Stomach (tissue), 9 donors: ENCODE results near the gene SVOP. TPM values are rescaled to one million over a fixed set of nuclear protein-coding genes. Genes with fewer than 3 reads are reported as not detected.

Experiments used
- DNase-seq, 2 donors: peaks; one replicate each; pipeline versions ENCODE4 v3.0.0 to v3.0.0-alpha.2; 2013 to 2019
- H3K27ac ChIP-seq, 5 donors: fragments of 200-600 bp in 4 of 5; sonication (generic) in 4 of 5; one replicate each; pipeline ENCODE4 v1.5.1; 2013 to 2019; ENCODE audit warnings: mild to moderate bottlenecking in 1 of 5, moderate library complexity in 1 of 5
- H3K27me3 ChIP-seq, 3 donors: fragments of 200-600 bp; sonication (generic); one replicate each; pipeline ENCODE4 v1.5.1; 2017 to 2019; ENCODE audit warnings: mixed run types in 1 of 3
- H3K36me3 ChIP-seq, 4 donors: fragments of 200-600 bp; sonication (generic); 1 replicate in 3 of 4; 2 replicates in 1 of 4; pipeline ENCODE4 v1.5.1; 2016 to 2019
- H3K4me1 ChIP-seq, 4 donors: fragments of 200-600 bp; sonication (generic); one replicate each; pipeline ENCODE4 v1.5.1; 2016 to 2019
- H3K4me3 ChIP-seq, 4 donors: fragments of 200-600 bp; sonication (generic) in 3 of 4; one replicate each; pipeline ENCODE4 v1.5.1; 2016 to 2019; ENCODE audit warnings: mild to moderate bottlenecking in 1 of 4
- H3K9me3 ChIP-seq, 4 donors: fragments of 200-600 bp; sonication (generic); one replicate each; pipeline ENCODE4 v1.5.1; 2016 to 2019
- CTCF ChIP-seq, 7 experiments: fragments of 450-650 bp in 4 of 7; fragments of 200-600 bp in 3 of 7; sonication (generic) in 3 of 7; IDR thresholded peaks; one replicate each; pipeline ENCODE4 v1.5.1; 2016 to 2019; ENCODE audit warnings: antibody characterized with exemption in 7 of 7, control low read depth in 2 of 7, mild to moderate bottlenecking in 1 of 7
- EP300 ChIP-seq: sonication (generic); formaldehyde crosslinking; IDR thresholded peaks from one replicate; pipeline ENCODE4 v1.6.1; 2017; ENCODE audit warnings: antibody characterized with exemption
- POLR2A ChIP-seq, 4 donors: fragments of 450-650 bp; IDR thresholded peaks; one replicate each; pipeline ENCODE4 v1.6.1; 2016; ENCODE audit warnings: antibody characterized with exemption in 4 of 4, control low read depth in 2 of 4, mild to moderate bottlenecking in 1 of 4, moderate library complexity in 1 of 4
- POLR2AphosphoS5 ChIP-seq, 3 donors: sonication (generic); formaldehyde crosslinking; IDR thresholded peaks; one replicate each; pipeline ENCODE4 v1.6.1; 2016; ENCODE audit warnings: antibody characterized with exemption in 3 of 3
- WGBS, 5 donors: extraction: QIAGEN DNeasy Blood & Tissue Kit in 3 of 5; methylation state at CpG; one replicate each; pipeline versions ENCODE4 v1.1.5 to v1.1.7; 2013 to 2018; 5-methylcytosine and 5-hydroxymethylcytosine counted together
- intact Hi-C: fragments of 100-400 bp; cut with DNase I; formaldehyde crosslinking; loops from one replicate; pipeline ENCODE4 v1.15.1; 2023; ENCODE audit warnings: low total_unique reads
- polyA plus RNA-seq, 3 donors: library from polyadenylated mRNA; stranded (reverse); fragments of 200-250 nt; gene quantifications; one replicate each; pipeline ENCODE4 v1.2.3, GENCODE V29; 2013
- total RNA-seq, 5 donors: library from RNA; depleted of rRNA; stranded (reverse); fragments of >200 nt; gene quantifications; one replicate each; pipeline versions ENCODE4 v1.1.0 to v1.2.3, GENCODE V29; 2014 to 2016
- donor health status: healthy with polysubstance abuse.
- donor health status: Bipolar disorder and iron deficiency.
- donor health status: healthy.

SVOP gene
- total and polyA plus RNA-seq, 8 donors, result 0.08 to 2.0 (median 0.37) TPM; not detected in 3

GRCh38 chr12:108964371-108965352 lies 56.2 kb downstream of the SVOP start:
- Histone ChIP-seq H3K4me1 (no peaks in the 10 kb centered on the region), H3K9me3 (no peaks in the 10 kb centered on the region), H3K27ac (no peak overlapping the region), H3K27me3 (peaks cover 0 to 15% (median 0%) of the 10 kb centered on the region in 3 donors), H3K36me3 (no peaks in the 10 kb centered on the region), H3K4me3 (no peak overlapping the region)
- intact Hi-C loops, result no loop called here
- TF ChIP-seq EP300, result no peak
- TF ChIP-seq POLR2AphosphoS5 (IDR thresholded peaks at IDR 0.05), result no peak
- TF ChIP-seq POLR2A (IDR thresholded peaks at IDR 0.05), result no peak
- no peak for TF ChIP-seq CTCF (IDR thresholded peaks at IDR 0.05)
- WGBS, 5 donors, result 54 to 68% (median 63%) methylated on average over 8 of the region's 8 CpGs
- no peak for DNase-seq

- no peak for DNase-seq
- WGBS, 5 donors, result 71 to 86% (median 74%) methylated on average over 4 of the region's 4 CpGs
- intact Hi-C loops, result no loop called here
- Histone ChIP-seq H3K9me3 (no peaks in the 10 kb centered on the region), H3K27me3 (peaks cover 0 to 15% (median 0%) of the 10 kb centered on the region in 3 donors), H3K4me1 (no peaks in the 10 kb centered on the region), H3K4me3 (no peak overlapping the region), H3K27ac (no peak overlapping the region), H3K36me3 (no peaks in the 10 kb centered on the region)
- TF ChIP-seq EP300 (no peak), POLR2AphosphoS5 (IDR thresholded peaks at IDR 0.05) (no peak), CTCF (IDR thresholded peaks at IDR 0.05) (no peak), POLR2A (IDR thresholded peaks at IDR 0.05) (no peak)
Measured at GRCh38 chr12:108962256-108962655, 58.6 kb downstream of the SVOP start.

- Histone ChIP-seq H3K4me1 (no peaks in the 10 kb centered on the region), H3K36me3 (no peaks in the 10 kb centered on the region), H3K4me3 (no peak overlapping the region), H3K27ac (no peak overlapping the region), H3K27me3 (peaks cover 0 to 18% (median 4%) of the 10 kb centered on the region in 3 donors), H3K9me3 (no peaks in the 10 kb centered on the region)
- TF ChIP-seq EP300 (no peak), POLR2AphosphoS5 (IDR thresholded peaks at IDR 0.05) (no peak), CTCF (IDR thresholded peaks at IDR 0.05) (no peak), POLR2A (IDR thresholded peaks at IDR 0.05) (no peak)
- WGBS, 5 donors, result 80 to 83% (median 80%) methylated on average over 11 of the region's 11 CpGs
- intact Hi-C loops, result no loop called here
- no peak for DNase-seq
Measured at GRCh38 chr12:108959748-108960655, 60.9 kb downstream of the SVOP start.

GRCh38 chr12:108955225-108955835 lies 65.5 kb downstream of the SVOP start:
- DNase-seq, result peak in 1 of 2 donors; percentile 40
- no peak overlapping the region for H3K4me3 ChIP-seq
- no peak overlapping the region for H3K27ac ChIP-seq
- H3K27me3 ChIP-seq, result peaks cover 0 to 11% (median 4%) of the 10 kb centered on the region in 3 donors
- TF ChIP-seq EP300 (no peak), CTCF (IDR thresholded peaks at IDR 0.05) (no peak), POLR2A (IDR thresholded peaks at IDR 0.05) (no peak), POLR2AphosphoS5 (IDR thresholded peaks at IDR 0.05) (no peak)
- intact Hi-C loops, result no loop called here
- no peaks in the 10 kb centered on the region for H3K36me3 ChIP-seq
- no peaks in the 10 kb centered on the region for H3K9me3 ChIP-seq
- 40 to 57% (median 51%) methylated on average over 6 of the region's 6 CpGs for WGBS, 5 donors
- peaks cover 7 to 11% (median 8%) of the 10 kb centered on the region in 4 donors for H3K4me1 ChIP-seq
